Loucy (cell line): Measurements from ENCODE around the gene NDUFS7.

Source experiments
- EZH2phosphoT487 ChIP-seq: fragments of 200-600 bp; IDR thresholded peaks from 2 replicates; pipeline ENCODE4 v1.6.1; 2018; ENCODE audit warnings: antibody characterized with exemption, mild to moderate bottlenecking, moderate library complexity, borderline replicate concordance
- TF ChIP-seq, protein P1 (sequence below): fragments of 200-600 bp; sonication (generic); conservative IDR thresholded peaks from 2 replicates; pipeline ENCODE4 v1.5.1; 2014; ENCODE audit warnings: mild to moderate bottlenecking, antibody characterized with exemption, low read length

DNA sequence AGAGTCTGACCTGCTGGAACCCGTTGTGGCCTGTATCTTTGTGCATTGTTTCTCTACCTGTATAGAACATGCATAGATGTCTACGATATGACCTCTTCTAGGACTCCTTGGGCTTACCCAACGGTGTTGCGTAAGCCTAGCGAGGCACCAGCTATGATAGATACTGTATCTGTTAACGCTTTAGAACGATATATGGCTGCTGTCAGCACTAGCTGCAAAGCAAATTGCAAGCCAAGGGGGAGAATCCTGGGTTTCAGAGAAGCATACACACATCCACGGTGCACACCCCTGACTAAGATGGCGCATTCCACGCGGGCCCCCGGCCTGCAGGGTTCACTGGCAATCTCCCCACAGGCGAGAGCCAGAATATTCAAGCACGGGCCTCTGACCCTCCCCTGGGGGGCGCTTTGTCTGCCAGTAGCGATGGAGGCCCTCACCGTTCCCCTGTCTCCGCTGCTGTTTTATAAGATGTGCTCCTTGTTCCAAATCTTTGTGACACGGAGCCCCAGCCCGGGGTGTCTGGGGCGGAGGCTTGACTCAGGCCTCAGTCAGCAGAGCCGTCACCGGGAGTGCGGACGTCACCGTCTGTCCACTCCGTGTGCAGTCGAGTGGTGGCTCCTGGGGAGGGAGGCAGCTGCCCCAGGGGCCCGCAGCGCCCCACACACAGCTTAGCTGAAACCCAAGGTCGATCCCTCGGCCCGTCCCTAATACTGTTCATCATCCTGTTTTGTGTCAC, 41.6 kb downstream of the NDUFS7 start:
- TF ChIP-seq, protein P1, sequence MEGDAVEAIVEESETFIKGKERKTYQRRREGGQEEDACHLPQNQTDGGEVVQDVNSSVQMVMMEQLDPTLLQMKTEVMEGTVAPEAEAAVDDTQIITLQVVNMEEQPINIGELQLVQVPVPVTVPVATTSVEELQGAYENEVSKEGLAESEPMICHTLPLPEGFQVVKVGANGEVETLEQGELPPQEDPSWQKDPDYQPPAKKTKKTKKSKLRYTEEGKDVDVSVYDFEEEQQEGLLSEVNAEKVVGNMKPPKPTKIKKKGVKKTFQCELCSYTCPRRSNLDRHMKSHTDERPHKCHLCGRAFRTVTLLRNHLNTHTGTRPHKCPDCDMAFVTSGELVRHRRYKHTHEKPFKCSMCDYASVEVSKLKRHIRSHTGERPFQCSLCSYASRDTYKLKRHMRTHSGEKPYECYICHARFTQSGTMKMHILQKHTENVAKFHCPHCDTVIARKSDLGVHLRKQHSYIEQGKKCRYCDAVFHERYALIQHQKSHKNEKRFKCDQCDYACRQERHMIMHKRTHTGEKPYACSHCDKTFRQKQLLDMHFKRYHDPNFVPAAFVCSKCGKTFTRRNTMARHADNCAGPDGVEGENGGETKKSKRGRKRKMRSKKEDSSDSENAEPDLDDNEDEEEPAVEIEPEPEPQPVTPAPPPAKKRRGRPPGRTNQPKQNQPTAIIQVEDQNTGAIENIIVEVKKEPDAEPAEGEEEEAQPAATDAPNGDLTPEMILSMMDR, result no peak
- no peak for TF ChIP-seq EZH2phosphoT487
